Astrocyte (in vitro differentiated cells and primary cell): ENCODE measurements around the gene ABCF3.

Experiments used
- EZH2 ChIP-seq: IDR thresholded peaks from 2 replicates; pipeline ENCODE4 v1.6.1; 2012; ENCODE audit warnings: mild to moderate bottlenecking, low read length, inconsistent platforms; ENCODE audit not compliant: insufficient read depth
- TF ChIP-seq, protein P1 (sequence below): IDR thresholded peaks from 2 replicates; pipeline ENCODE4 v1.5.1; 2011; ENCODE audit warnings: low read depth, mild to moderate bottlenecking, inconsistent platforms, low read length, moderate library complexity; ENCODE audit not compliant: insufficient read depth

DNA sequence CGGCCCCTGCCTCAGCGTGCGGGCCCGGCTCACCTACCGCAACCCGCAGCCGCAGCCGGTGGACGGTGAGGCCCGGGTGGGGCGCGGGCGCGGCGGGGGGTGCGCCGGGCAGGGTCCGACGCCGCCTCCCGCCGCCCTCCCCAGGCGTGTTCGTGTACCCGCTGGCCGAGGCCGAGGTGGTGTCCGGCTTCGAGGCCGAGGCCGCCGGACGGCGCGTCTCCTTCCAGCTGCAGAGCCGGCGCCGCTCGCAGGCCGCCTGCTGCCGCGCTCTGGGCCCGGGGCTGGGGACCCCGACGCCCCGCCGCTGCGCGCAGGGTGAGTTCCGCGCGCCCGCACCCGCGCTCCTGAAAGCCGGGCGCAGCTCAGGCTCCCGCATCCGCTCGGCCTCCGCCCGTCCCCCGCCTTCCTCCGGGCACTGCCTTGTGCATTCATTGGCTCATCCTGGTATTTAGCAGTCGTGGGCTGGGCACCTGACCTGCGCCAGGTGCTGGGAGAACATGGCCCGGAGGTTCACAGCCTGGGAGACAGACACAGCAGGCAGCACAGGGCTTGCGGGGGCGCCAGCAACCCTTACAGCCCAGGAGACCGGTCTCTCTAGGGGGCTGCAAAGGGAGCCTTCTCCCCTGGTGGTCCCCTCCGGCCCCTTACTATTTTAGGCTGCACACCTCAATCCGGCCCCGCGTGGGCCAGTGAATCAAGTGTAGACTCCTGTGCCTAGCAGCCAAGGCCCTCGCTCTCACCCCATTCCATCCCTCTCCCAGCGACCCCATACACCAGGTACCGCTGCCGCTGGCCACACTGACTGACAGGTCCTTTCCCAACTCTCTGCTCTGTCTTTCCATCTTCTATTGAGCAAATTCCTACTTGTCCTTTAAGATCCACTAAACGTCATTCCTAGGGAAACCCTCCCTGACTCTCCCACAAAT lies 44.9 kb downstream of the ABCF3 start:
- TF ChIP-seq, protein P1, sequence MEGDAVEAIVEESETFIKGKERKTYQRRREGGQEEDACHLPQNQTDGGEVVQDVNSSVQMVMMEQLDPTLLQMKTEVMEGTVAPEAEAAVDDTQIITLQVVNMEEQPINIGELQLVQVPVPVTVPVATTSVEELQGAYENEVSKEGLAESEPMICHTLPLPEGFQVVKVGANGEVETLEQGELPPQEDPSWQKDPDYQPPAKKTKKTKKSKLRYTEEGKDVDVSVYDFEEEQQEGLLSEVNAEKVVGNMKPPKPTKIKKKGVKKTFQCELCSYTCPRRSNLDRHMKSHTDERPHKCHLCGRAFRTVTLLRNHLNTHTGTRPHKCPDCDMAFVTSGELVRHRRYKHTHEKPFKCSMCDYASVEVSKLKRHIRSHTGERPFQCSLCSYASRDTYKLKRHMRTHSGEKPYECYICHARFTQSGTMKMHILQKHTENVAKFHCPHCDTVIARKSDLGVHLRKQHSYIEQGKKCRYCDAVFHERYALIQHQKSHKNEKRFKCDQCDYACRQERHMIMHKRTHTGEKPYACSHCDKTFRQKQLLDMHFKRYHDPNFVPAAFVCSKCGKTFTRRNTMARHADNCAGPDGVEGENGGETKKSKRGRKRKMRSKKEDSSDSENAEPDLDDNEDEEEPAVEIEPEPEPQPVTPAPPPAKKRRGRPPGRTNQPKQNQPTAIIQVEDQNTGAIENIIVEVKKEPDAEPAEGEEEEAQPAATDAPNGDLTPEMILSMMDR, result no peak
- peak; percentile 97 for TF ChIP-seq EZH2
